GM19463 (cell line): Measurements from ENCODE around the gene TACC3.

ENCODE experiments used
- ATAC-seq: cut with Tn5 transposase; IDR thresholded peaks from one replicate; pipeline ENCODE4 v1.9.1; 2021; ENCODE audit warnings: mild to moderate bottlenecking, moderate library complexity; ENCODE audit not compliant: unreplicated experiment

TACC3 gene

GRCh38 chr4:1744552-1744951, 23.2 kb downstream of the TACC3 start:
- ATAC-seq, result no peak

DNA sequence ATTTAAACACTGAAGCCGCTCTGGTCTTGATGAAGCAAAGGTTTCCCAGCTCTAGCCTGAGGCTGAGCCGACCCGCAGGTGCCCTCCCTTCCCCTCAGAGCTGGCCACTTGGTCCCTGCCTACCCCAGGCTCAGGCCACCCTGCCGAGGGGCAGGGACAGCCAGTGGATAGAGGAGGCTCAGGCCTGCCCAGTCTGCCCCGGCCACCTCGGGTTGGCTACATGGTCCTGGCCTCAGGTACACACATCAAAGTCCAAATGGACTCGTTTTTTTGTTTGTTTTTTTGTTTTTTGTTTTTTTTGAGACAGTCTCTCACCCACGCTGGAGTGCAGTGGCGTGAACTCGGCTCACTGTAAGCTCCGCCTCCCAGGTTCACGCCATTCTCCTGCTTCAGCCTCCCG, 23.8 kb downstream of the TACC3 start:
- ATAC-seq, result no peak

DNA sequence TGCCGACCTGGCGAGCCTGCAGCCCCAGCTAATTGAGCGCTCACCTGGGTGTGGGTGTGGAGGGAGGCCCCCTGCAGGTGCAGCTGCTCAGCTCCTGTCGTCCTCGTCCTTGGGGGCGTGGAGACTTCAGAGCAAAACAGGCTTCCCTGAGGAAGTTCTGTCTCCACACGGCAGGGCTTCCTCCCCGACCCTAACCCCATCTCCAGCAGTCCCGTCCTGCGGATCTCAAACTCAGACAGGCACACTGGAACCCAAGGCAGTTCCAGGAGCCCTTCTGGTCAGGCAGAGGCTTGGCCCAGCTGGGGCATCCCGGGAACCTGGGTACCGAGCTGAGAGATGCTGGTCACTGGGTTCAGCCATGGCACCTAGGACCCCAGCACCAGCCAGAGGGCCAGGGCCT, 24.4 kb downstream of the TACC3 start:
- no peak for ATAC-seq

DNA sequence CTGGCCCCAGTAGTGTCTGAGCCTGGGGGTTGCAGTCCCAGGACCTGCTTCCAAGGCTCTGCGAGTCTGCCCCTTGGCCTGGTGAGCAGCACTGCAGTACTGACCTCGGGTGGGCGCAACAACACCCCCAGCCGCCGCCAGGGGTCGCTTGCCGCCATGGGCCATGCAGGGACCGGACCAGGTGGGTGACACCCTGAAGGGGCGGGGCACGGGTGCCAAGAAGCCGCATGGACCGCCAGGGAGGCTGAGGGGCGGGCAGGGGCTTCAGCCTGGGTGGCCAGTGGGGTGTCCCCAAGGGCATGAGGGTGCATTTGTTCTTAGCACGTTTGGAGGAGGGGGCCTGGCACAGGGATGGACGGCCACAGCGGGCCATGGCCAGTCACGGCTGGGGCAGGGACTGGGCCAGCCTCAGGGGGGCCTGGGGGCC, 25.0 kb downstream of the TACC3 start:
- ATAC-seq, result no peak

GRCh38 chr4:1746919-1747602, 25.7 kb downstream of the TACC3 start:
- no peak for ATAC-seq

- no peak for ATAC-seq
Measured at GRCh38 chr4:1747603-1747967, 26.3 kb downstream of the TACC3 start.

DNA sequence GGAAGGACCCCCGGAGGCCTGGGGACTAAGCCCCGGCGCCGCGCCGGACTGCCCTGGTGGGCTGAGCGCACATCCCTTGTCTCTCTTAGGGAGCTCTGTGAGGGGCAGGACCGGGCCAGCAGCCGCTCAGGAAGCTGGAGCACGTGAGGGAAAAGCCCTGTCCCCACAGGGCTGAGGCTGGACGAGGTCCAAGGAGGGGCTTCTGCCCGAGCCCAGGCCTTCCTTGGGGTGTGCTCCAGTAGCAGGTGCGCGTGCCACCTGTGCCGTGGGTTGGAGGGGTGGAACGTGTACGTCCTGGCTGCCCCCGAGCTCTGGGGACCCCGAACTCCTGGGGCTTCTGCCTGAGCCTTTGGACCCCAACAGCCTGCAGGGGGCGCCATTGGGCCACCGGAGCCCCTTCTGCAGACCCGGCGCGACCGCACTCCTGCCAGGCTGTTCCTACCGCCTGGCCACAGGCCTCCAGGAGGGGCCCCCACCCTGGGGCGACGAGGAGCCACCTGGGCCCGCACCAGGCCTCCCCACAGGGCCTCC, 27.2 kb downstream of the TACC3 start:
- no peak for ATAC-seq

DNA sequence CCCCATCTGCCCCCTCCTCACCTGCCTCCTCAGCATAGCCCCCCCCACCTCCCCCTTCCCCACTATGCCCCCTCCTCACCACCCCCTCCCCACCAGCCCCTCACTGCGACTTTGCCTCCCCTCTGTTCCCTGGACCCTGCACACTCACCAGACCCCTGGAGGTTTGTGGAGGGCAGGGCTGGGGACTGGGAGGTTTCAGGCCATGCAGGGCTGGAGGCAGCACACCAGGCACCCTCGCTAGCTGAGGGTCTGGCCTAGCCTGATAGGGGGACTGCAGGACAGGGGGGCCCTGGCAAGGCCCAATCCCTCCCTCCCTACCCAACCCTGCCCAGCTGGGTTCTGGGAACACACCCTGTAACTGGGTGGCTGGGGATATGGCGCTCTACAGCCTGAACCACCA, 28.0 kb downstream of the TACC3 start:
- ATAC-seq, result no peak

DNA sequence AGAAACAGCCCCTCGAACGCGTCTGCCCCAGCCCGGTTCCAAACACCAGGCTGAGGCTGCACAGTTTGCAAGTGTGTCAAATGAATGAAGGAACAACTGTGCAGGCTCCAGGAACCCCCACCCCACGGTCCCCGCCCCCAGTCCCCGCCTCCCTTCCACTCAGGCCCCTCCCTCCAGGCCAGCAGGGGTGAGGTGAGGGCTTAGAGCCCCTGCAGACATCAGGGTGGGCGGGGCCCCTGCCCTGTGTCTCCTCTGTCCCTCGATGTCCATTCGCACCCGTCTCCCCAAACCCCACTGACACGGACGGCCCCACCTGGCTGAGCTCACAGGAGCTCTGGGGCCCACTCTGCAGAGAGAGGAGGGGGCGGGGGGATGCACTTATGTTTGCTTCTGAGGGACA, 28.5 kb downstream of the TACC3 start:
- no peak for ATAC-seq

GRCh38 chr4:1750381-1751154, 29.2 kb downstream of the TACC3 start:
- ATAC-seq, result no peak

DNA sequence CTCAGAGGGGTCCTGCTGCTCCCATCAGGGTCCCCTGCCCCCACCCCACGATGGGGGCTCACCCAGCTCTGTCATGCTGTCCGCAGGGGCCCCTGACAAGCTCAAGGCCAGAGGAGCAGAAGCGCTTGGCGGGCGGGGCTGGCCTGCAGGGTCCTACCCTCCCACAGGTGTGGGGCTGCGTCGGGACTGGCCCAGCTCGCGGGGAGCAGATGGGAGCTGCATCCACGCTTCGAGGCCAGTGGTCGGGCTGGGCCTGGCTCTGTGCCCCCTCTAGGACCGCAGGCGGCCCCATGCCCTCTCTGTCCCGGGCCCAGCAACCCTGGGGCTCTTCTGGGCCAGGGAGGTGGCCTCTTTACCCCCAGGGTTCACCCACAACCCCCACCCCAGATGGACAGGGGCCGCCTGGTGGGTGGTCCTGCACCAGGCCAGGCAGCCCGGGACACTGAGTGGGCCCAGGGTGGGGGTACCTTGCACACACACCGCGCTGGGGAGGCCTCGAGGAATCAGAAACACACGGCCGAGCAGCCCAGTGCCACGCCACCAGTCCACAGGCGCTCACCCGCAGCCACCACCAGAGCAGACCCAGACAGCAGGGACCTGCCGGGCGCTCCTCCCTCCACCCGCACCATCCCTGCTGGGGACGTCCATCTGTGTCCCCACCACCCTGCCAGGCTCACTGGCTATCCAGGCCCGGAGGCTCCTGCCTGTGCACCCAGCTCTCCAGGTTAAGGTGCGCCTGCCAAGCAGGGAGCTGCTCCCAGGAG, 30.0 kb downstream of the TACC3 start:
- no peak for ATAC-seq

DNA sequence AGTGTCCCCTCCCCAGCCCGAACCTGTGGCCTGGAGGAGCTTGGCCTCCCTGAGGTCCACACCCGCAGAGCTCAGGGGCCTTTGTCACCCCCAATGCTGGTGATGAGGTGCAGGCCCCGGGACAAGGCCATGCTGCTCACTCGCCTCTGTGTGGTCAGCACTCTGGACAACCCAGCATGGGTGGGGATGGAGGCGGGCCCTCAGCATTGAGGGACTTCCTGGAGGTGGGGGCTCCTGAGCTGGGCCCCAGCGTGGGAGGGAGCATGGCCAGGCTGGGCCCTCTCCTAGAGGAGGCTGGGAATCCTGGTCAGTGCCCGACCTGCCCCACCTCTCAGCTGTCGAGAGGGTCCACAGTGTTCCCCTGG, 30.6 kb downstream of the TACC3 start:
- ATAC-seq, result no peak

GRCh38 chr4:1752284-1753041, 31.1 kb downstream of the TACC3 start:
- no peak for ATAC-seq

DNA sequence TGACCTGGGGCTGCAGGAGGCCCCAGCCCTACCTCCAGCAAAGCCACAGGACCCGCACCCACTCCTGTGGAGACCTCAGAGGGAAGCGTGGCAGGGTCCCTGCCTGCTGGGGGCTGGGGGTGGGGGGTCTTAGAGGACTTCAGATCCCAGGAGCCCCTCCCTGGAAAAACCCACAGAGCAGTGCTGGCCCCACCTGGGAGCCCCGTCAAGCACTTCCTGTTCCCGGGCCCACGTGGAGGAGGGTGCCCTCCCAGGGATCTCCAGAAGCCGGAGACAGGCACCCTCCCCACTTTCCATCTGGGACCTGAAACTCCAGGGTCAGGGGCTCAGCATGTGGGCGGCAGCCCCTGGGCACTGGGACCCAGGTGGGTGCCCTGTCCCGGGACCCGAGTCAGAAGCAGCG, 32.0 kb downstream of the TACC3 start:
- ATAC-seq, result no peak

DNA sequence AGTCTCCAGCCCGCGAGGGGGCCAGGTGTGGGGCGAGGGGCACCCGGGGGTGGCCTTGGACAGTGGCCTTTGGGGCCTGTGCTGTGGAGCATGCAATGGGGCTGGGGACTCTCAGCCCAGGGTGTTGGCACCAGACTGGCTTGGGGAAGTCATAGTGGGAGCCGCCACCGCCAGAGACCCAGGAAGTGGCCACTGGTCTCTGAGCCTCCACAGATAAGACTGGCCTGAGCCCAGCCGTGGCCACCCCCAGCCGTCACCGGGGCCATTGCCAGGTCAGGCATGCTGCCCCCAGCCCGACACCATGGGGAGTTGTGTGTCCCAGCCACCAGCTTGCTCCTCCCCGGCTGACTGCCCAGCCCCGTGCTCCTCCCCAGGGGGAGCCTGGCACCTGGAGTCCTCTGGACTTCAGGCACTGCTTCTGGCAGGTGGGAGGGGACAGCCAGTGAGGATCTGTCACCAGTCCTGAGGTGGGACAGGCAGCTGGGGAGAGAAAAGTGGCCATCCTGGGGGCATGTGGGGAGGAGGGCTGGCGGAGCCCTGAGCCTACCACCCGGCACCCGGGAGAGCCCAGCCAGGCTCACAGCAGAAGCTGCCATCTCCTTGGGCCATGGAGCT, 32.5 kb downstream of the TACC3 start:
- ATAC-seq, result no peak

DNA sequence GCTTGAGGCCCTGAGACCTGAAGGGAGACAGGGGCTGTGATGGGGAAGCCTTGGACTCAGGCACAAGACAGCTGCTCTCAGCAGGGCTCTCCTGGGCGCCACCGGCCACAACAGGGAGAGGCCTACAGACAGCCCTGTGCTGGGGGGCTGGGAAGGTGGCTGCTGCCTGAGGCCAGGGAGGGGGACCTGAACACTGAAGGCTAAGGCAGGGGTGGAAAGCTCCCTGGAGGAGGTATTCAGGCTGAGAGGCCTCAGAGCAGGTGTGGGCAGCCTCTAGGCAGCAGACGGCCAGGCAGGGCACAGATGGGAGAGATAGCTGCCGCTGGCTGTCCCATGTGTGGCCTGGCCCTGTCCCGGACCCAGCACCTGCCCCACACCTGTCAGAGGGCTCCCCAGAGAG, 33.0 kb downstream of the TACC3 start:
- ATAC-seq, result no peak

GRCh38 chr4:1755297-1755696, 34.0 kb downstream of the TACC3 start:
- no peak for ATAC-seq

- no peak for ATAC-seq
Measured at GRCh38 chr4:1756079-1756478, 34.8 kb downstream of the TACC3 start.

- ATAC-seq, result no peak
Measured at GRCh38 chr4:1756893-1757779, 35.8 kb downstream of the TACC3 start.

DNA sequence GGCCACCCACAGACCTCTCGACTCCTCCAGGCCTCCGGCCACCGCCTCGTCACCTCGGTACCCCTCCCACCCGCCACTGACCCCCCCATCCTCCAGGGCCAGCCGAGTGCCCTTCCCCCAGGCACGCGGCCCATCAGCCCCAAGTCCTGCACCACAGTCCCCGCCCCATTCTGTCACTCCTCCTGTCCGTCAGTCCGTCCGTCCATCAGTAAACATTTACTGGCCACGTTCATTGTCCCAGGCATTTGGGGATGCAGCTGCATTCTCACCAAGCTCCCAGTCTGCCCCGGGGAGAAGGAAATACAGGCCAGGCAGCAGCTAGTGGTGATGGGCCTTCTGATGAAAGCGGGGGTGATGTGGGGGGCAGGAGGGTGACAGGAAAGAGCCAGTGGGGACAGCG, 36.5 kb downstream of the TACC3 start:
- no peak for ATAC-seq
